Daoy (cell line): ENCODE results near the gene NPRL2. TPM values are rescaled to one million over a fixed set of nuclear protein-coding genes. Genes with fewer than 3 reads are reported as not detected.
A peak's percentile ranks its signal among the peaks of the same experiment; 100 is the strongest.

Source experiments
- DNase-seq: peaks from one replicate; pipeline ENCODE4 v3.0.0-alpha.2; 2015; ENCODE audit warnings: low read depth
- total RNA-seq: library from RNA; depleted of rRNA; stranded (reverse); fragments of >200 nt; shearing (Covaris generic); gene quantifications from 2 replicates; pipeline ENCODE4 v1.2.3, GENCODE V29; 2014

NPRL2 gene
- total RNA-seq, 1 experiment from 2014 or later, result 20.6 TPM

GRCh38 chr3:50373146-50374051 is 22.8 kb upstream of the NPRL2 start:
- DNase-seq, result no peak

DNA sequence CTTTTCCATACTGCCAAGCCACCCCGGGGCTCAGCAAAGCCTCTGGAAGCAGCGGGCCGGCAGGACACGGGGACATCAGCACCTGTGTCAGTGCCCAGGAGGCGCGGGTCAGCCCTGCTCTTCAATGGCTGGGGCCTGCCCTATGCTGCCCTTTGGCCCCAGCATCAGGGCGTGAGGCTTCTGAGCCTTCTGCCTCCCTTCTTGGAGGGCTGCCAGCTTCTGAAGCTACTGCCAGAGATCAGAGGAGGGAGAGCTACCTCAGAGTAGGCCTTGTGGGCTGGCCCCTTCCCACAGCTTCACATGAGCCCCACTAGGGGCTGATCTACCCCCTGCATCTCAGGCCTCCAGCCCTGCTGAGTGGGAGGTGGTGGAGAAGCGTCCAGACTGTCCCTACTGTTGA is 21.8 kb upstream of the NPRL2 start:
- no peak for DNase-seq

DNA sequence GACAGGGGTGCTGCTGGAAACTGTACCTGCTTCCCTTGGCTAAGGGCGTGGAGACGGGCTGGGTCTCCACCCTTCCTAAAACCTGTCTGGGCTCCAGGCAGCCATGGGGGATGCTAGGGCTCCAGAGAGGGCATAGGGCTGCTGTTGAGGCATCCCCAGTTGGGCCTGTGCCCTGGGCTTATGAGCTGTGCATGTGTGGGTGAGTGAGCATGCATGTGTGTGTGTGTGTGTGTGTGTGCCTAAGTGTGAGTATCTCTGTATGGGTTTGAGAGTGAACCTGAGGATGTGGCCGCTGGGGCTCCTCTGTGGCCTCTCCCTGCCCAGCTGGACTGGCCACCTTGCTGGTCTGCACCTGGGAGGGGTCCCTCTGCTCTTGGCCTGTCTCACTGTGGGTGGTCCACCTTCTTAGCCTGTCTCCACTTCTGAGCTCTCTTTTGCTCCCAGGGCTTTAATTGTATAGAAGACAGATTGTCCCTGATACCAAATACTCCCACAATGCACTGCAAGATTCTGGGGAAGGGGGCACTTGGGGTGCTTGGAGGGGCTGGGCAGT is 20.6 kb upstream of the NPRL2 start:
- no peak for DNase-seq

DNA sequence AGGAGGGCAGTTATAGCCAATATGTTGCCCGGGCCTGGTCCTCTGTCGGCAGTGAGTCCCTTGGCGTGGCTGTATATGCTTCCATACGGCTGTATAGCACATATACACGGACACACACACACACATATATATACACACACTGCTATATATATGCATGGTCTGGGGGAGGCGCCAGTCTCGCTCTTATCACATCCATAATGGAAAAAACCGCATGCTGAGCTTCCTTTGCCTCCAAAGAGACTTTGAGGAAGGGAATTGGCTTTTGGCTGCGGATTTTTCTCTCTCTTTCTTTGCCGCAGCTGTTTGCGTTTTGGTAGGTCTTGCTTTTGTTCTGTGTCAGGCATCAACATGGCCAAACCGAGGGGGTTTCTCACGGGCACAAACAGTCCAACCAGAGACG is 20.0 kb upstream of the NPRL2 start:
- DNase-seq, result no peak

DNA sequence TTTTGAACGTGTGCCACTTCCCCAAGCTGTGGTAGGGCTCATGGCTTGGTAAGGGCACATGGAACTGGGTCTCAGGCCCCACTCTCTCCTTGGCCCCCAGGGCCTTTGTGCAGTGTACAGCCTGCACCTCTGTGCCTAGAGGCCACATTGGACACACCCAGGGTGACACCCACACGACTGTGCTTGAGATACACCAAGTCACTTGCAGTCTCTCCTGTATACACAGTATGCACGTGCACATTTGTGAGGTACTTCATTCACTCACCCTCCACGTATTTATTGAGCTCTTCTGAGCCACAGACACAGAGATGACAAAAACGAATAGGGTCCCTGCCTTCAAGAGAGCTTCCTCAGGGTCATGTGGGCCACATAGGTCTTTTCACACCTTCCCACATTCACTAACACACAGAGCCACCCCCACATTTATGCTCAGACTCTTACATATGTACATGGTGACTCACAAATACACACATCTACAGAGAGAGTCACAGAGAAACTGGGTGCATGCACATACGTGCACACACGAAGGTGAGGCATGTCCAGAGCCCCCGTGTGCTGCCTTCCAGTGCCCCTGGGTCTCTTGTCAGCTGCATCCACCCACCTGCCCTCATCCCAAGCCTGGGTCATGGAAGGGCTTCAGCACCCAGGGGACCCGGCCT is 18.6 kb upstream of the NPRL2 start:
- no peak for DNase-seq

DNA sequence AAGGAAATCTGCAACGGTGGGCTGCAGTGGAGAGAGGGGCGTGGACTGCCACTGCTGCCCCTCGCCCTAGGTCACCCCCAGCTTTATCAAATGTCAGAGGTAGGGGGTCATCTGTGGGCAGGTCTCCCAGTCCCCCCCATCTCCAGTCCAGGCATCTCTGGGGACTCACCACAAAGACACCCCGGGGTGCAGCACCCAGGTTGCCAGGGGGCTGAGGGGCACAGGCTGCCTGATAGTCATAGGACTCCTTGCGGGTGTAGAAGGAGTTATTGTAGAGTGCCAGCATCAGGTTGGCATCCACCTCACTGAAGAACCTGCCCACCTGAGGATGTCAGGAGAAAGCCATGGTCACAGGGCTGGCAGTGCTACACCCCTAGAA is 15.3 kb upstream of the NPRL2 start:
- DNase-seq, result no peak

DNA sequence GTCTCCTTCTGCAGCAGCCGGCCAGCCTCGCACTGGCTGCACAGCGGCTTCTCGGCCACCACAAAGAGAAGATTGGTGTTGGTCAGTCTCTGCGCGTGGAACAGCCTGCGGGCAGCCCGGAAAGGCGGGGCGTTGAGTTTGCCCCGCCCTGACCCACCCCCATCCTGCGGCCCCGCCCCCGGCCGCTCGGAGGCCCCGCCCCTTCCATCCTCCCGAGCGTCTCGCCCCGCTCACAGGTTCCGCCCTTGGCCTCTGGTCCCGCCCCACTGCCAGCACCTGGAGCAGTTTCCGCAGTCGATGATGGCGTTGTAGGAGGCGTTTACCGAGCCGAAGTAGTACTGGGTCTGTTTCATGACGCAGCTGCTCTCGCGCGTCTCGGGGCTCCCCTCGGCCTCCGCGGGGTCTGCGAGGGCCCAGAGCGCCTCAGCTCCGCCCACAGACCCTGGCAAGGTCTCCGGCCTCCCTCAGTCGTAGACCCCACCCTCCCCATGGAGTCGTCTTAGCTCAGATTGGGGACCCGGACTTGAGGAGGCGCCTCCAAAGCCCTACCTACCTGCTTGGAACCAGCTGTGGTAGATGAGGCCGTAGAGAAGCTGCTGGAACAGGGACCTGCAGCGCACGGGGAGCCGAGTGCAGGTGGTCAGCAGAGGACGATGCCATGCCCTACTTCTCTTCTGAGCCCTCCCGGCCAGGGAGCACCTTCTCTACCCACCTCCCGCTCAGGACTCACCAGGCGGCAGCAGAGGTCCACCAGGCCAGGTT is 14.7 kb upstream of the NPRL2 start:
- peak; percentile 44 for DNase-seq

- no peak for DNase-seq
Measured at GRCh38 chr3:50364573-50365079, 14.1 kb upstream of the NPRL2 start.

- no peak for DNase-seq
Measured at GRCh38 chr3:50359760-50360110, 9.2 kb upstream of the NPRL2 start.

- DNase-seq, result peak; percentile 97
Measured at GRCh38 chr3:50358911-50359759, 8.6 kb upstream of the NPRL2 start, which contains the start of gene TMEM115. TSS of gene TMEM115 (minus strand) at chr3:50359521. CDS start at chr3:50359063, 458 bp downstream.

GRCh38 chr3:50358355-50358910 is 7.9 kb upstream of the NPRL2 start:
- DNase-seq, result no peak

DNA sequence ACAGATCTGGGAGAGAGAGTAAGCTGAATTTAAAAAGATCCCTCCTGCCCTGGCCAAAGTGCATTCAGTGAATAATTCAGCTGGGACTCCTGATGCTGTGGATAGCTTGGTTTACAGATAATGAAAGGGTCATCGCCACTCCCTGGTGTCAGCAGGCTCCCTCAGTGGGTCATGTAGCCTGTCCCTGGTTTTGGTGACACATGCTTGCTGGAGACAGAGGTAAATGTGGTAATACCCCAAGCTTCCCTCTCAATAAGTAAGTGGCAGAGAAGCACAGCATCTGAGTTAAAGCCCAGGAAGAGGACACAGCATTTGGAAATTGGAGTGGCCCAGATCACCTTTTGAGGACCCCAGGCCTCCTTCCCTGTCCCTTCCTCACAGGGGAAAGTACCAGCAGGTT is 6.9 kb upstream of the NPRL2 start:
- no peak for DNase-seq

GRCh38 chr3:50356553-50356952 is 6.0 kb upstream of the NPRL2 start:
- DNase-seq, result peak; percentile 27

DNA sequence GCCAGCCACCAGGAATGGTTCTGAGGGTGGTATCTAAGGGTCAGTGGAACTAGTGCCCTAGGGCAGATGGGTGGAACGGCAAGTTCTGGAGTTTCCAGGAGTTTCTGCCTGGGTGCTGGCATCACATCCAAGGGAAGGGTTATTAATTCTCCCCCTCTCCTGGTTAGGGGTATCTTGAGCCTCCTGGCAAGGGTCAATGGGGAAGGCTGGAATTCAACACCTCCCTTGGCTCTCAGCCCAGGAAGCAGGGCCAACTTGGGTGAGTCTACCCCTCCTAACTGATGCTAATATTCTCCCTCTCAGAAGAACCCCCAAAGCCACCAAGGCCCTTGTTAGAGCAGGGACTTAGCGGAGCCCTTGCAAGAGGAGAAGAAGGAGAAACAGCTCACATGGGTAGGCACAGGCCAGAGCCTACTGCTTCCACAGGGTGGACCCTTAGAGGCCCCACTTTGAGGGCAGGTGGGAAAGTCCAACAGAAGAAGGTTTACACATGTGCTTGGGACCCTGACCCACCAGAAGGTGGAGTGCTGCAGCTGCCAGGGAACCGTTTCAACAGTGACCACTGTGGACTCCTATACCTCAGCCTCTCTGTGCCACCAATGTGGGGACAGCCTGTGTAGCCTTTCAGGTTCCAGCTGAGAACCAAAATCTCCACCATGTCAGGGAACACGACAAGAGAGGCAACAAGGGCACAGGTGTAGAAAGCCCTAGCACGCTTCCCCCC is 5.4 kb upstream of the NPRL2 start:
- no peak for DNase-seq

GRCh38 chr3:50354850-50355249 is 4.3 kb upstream of the NPRL2 start:
- no peak for DNase-seq

DNA sequence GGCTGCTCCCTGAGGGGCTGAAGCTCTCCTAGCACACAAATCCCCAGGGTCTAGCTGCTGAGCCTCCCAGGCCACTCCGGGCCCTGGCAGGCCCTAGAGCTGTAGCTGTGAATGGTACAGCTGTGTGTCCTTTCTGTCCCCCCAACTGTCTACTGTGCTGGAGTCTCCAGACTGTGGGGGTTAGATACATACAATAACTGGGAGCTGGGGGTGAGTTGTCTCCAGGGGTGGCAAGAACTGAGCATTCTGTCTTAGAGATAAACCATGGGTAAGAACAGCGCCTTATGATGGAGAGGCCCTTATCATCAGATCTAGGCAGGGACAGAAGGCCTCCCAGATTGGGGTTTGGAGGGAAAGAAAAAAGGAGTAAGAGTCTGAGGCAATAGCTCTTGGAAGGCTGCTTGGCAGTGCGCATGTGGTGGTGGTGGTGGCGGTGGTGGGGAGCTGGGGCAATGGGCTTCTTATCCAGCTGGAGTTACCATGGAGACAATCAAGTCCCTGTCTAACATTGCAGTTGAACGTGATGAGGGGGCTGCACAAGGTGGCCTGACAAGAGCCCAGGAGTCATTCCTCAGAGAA is 3.7 kb upstream of the NPRL2 start:
- no peak for DNase-seq

DNA sequence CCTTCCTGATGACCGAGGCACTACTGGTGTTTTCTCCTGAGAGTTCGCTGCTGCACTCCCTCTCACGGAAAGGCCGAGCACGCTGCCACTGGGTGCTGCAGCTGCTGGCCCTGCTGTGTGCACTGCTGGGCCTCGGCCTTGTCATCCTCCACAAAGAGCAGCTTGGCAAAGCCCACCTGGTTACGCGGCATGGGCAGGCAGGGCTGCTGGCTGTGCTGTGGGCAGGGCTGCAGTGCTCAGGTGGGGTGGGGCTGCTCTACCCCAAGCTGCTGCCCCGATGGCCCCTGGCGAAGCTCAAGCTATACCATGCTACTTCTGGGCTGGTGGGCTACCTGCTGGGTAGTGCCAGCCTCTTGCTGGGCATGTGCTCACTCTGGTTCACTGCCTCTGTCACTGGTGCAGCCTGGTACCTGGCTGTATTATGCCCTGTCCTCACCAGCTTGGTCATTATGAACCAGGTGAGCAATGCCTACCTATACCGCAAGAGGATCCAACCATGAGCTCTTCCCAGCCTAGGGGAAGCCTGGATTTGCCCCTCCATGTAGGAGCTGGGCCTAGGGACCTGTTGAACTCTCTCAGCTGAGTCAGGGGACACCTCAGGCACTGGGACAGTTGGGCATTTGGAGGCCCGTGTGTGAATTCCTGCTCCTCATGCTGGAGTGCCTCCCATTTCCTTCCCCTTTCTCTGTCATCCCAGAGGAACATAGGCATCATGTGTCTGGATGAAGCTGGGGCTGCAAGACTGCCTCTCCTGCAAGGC is 2.9 kb upstream of the NPRL2 start:
- DNase-seq, result no peak

GRCh38 chr3:50352781-50353180 is 2.2 kb upstream of the NPRL2 start:
- DNase-seq, result no peak

DNA sequence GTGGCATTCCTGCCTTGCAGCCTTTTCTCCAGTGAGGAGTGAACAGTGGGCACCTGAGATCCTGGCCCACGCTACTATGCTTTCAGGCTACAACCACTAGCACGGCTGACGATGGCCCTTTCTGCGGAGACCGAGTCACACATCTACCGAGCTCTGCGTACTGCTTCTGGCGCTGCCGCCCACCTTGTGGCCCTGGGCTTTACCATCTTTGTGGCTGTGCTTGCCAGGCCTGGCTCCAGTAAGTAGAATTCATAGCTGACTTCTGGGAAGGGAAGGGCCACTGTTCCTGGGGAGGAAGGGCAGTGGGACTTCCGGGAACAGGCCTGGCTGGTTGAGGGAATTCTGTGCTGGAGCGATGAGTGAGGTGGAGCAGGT is 735 bp upstream of the NPRL2 start:
- no peak for DNase-seq
